ENCODE results near the gene FCRLB.
A peak's percentile ranks its signal among the peaks of the same experiment; 100 is the strongest.

Gene FCRLB

GRCh38 chr1:161736335-161736969, 15.1 kb downstream of the FCRLB start:
- no peak overlapping the region for H3K27ac ChIP-seq
- no peak for DNase-seq (ENCODE audit: low spot score)

GRCh38 chr1:161737625-161738024, 16.3 kb downstream of the FCRLB start:
- DNase-seq (ENCODE audit: low spot score), result no peak
- H3K4me3 ChIP-seq, result no peak overlapping the region
- TF ChIP-seq CTCF (IDR thresholded peaks at IDR 0.05), result no peak
- no peak overlapping the region for H3K27ac ChIP-seq

More at GRCh38 chr1:161736335-161736969, 15.1 kb downstream of the FCRLB start:
- no peak for TF ChIP-seq CTCF (IDR thresholded peaks at IDR 0.05)
- H3K4me3 ChIP-seq, result no peak overlapping the region

GRCh38 chr1:161738627-161739287, 17.4 kb downstream of the FCRLB start:
- no peak for DNase-seq (ENCODE audit: low spot score)
- H3K27ac ChIP-seq, result peak overlapping the region in 1 of 2 donors; percentile 54
- no peak for TF ChIP-seq CTCF (IDR thresholded peaks at IDR 0.05)
- H3K4me3 ChIP-seq, result no peak overlapping the region

GRCh38 chr1:161739865-161740566, 18.7 kb downstream of the FCRLB start:
- Histone ChIP-seq H3K4me3 (no peak overlapping the region), H3K27ac (peak overlapping the region in 1 of 2 donors; percentile 54)
- DNase-seq (ENCODE audit: low spot score), result no peak
- TF ChIP-seq CTCF (IDR thresholded peaks at IDR 0.05), result no peak

- no peak overlapping the region for H3K4me3 ChIP-seq
- TF ChIP-seq CTCF (IDR thresholded peaks at IDR 0.05), result no peak
- DNase-seq (ENCODE audit: low spot score), result no peak
- no peak overlapping the region for H3K27ac ChIP-seq
Measured at GRCh38 chr1:161740921-161741320, 19.6 kb downstream of the FCRLB start.

- Histone ChIP-seq H3K4me3 (no peak overlapping the region), H3K27ac (no peak overlapping the region)
- DNase-seq (ENCODE audit: low spot score), result no peak
- no peak for TF ChIP-seq CTCF (IDR thresholded peaks at IDR 0.05)
Measured at GRCh38 chr1:161743231-161743630, 21.9 kb downstream of the FCRLB start.

Measured in coronary artery (tissue), 2 donors.